T-helper 2 cell treated with Interferon-gamma antibody and Interleukin-4, amounts not matched to agents 100 ng/mL and 5 ng/mL, for 36 hours (primary cell): ENCODE data around the gene ENDOD1. TPM values are rescaled to one million over a fixed set of nuclear protein-coding genes. Genes with fewer than 3 reads are reported as not detected.

ENCODE experiments used
- intact Hi-C: fragments of 100-400 bp; cut with micrococcal nuclease; formaldehyde crosslinking; loops from one replicate; pipeline ENCODE4 v1.15.1; 2023
- total RNA-seq: library from RNA; stranded (reverse); gene quantifications from 2 replicates; pipeline ENCODE4 v1.2.3, GENCODE V29; 2022

Gene ENDOD1
- total RNA-seq, 1 donor from 2014 or later, result 19.9 TPM

- intact Hi-C loops, result no loop called here
Observed at GRCh38 chr11:95074792-95075563, 14.7 kb upstream of the ENDOD1 start.

GRCh38 chr11:95076416-95076815 is 13.2 kb upstream of the ENDOD1 start:
- intact Hi-C loops, result no loop called here

GRCh38 chr11:95076981-95077380 is 12.7 kb upstream of the ENDOD1 start:
- intact Hi-C loops, result no loop called here

- intact Hi-C loops, result no loop called here
Observed at GRCh38 chr11:95078526-95078925, 11.1 kb upstream of the ENDOD1 start.

GRCh38 chr11:95081010-95081409 is 8.6 kb upstream of the ENDOD1 start:
- intact Hi-C loops, result loop anchor here (10.0 kb wide), 1 partner anchor 1336 kb away; the partner anchor contains the start of genes C11orf54 and TAF1D

- intact Hi-C loops, result loop anchor here (10.0 kb wide), 1 partner anchor 1337 kb away; the partner anchor contains the start of genes C11orf54 and TAF1D
Observed at GRCh38 chr11:95081412-95081811, 8.2 kb upstream of the ENDOD1 start.

- intact Hi-C loops, result loop anchor here (10.0 kb wide), 1 partner anchor 1338 kb away; the partner anchor contains the start of genes C11orf54 and TAF1D
Observed at GRCh38 chr11:95082576-95083001, 7.1 kb upstream of the ENDOD1 start.

GRCh38 chr11:95084509-95084908 is 5.1 kb upstream of the ENDOD1 start:
- intact Hi-C loops, result loop anchor here (10.0 kb wide), 1 partner anchor 1340 kb away; the partner anchor contains the start of genes C11orf54 and TAF1D

GRCh38 chr11:95085117-95085816 is 4.4 kb upstream of the ENDOD1 start:
- intact Hi-C loops, result loop anchor here (5.0 to 10.0 kb wide), 2 partner anchors 617 to 1340 kb away; partner anchors contain the start of genes C11orf54 and TAF1D

GRCh38 chr11:95086151-95086550 is 3.5 kb upstream of the ENDOD1 start:
- intact Hi-C loops, result loop anchor here (5.0 to 10.0 kb wide), 2 partner anchors 616 to 1341 kb away; partner anchors contain the start of genes C11orf54 and TAF1D

GRCh38 chr11:95086836-95087570 is 2.6 kb upstream of the ENDOD1 start:
- intact Hi-C loops, result loop anchor here (5.0 to 10.0 kb wide), 2 partner anchors 615 to 1342 kb away; partner anchors contain the start of genes C11orf54 and TAF1D

GRCh38 chr11:95088946-95089619 is 563 bp upstream of the ENDOD1 start:
- intact Hi-C loops, result loop anchor here (1.0 to 10.0 kb wide), 7 partner anchors 21 to 1344 kb away; partner anchors contain the start of genes C11orf54, CWC15, FAM76B and KDM4D

- intact Hi-C loops, result loop anchor here (2.0 kb wide), 1 partner anchor 1299 kb away; the partner anchor contains the start of gene JRKL
Observed at GRCh38 chr11:95091663-95092180, 2.1 kb downstream of the ENDOD1 start.

GRCh38 chr11:95092549-95093324 is 3.1 kb downstream of the ENDOD1 start:
- intact Hi-C loops, result no loop called here

GRCh38 chr11:95093548-95093947 is 3.9 kb downstream of the ENDOD1 start:
- intact Hi-C loops, result no loop called here

- intact Hi-C loops, result no loop called here
Observed at GRCh38 chr11:95095858-95096587, 6.4 kb downstream of the ENDOD1 start.

GRCh38 chr11:95097209-95097608 is 7.6 kb downstream of the ENDOD1 start:
- intact Hi-C loops, result no loop called here

GRCh38 chr11:95098826-95099225 is 9.2 kb downstream of the ENDOD1 start:
- intact Hi-C loops, result no loop called here

- intact Hi-C loops, result no loop called here
Observed at GRCh38 chr11:95100191-95100648, 10.6 kb downstream of the ENDOD1 start.
